PC-3 (cell line): Measurements from ENCODE around the gene CTSC.

Experiments used
- EZH2phosphoT487 ChIP-seq: fragments of 300-600 bp; sonication (generic); IDR thresholded peaks from 2 replicates; pipeline ENCODE4 v1.6.1; 2018; ENCODE audit warnings: mild to moderate bottlenecking, antibody characterized with exemption, low read length, borderline replicate concordance
- TF ChIP-seq, protein P1 (sequence below): fragments of 300-600 bp; sonication (generic); conservative IDR thresholded peaks from 2 replicates; pipeline ENCODE4 v1.5.1; 2017; ENCODE audit warnings: antibody characterized with exemption, low read depth, mild to moderate bottlenecking, low read length

GRCh38 chr11:88379130-88379529 is 41.6 kb upstream of the CTSC start:
- TF ChIP-seq, protein P1, sequence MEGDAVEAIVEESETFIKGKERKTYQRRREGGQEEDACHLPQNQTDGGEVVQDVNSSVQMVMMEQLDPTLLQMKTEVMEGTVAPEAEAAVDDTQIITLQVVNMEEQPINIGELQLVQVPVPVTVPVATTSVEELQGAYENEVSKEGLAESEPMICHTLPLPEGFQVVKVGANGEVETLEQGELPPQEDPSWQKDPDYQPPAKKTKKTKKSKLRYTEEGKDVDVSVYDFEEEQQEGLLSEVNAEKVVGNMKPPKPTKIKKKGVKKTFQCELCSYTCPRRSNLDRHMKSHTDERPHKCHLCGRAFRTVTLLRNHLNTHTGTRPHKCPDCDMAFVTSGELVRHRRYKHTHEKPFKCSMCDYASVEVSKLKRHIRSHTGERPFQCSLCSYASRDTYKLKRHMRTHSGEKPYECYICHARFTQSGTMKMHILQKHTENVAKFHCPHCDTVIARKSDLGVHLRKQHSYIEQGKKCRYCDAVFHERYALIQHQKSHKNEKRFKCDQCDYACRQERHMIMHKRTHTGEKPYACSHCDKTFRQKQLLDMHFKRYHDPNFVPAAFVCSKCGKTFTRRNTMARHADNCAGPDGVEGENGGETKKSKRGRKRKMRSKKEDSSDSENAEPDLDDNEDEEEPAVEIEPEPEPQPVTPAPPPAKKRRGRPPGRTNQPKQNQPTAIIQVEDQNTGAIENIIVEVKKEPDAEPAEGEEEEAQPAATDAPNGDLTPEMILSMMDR, result no peak
- TF ChIP-seq EZH2phosphoT487, result no peak
